Naive B cell (primary cell): ENCODE results near the gene ARHGAP29. TPM values are rescaled to one million over a fixed set of nuclear protein-coding genes. Genes with fewer than 3 reads are reported as not detected.

Source experiments
- ATAC-seq, 2 donors: fragments of 150-1000 bp; cut with Tn5 transposase; 2 replicates each; pipeline ENCODE4 v1.10.0; 2021; ENCODE audit warnings: low read depth in 2 of 2, mild to moderate bottlenecking in 2 of 2, moderate library complexity in 2 of 2
- DNase-seq: peaks from one replicate; pipeline ENCODE4 v3.0.0; 2022
- H3K27ac Mint-ChIP-seq, 6 donors: one replicate each; pipeline ENCODE4 v1.8.0; 2020 to 2022; ENCODE audit warnings: mild to moderate bottlenecking in 6 of 6, mixed read lengths in 6 of 6, moderate library complexity in 5 of 6, inconsistent platforms in 2 of 6
- H3K27me3 Mint-ChIP-seq, 3 donors: one replicate each; pipeline ENCODE4 v1.8.0; 2021 to 2022; ENCODE audit warnings: mixed read lengths in 3 of 3, mild to moderate bottlenecking in 1 of 3
- H3K36me3 Mint-ChIP-seq, 2 donors: one replicate each; pipeline ENCODE4 v1.8.0; 2020 to 2022; ENCODE audit warnings: mixed read lengths in 2 of 2, inconsistent platforms in 1 of 2, mild to moderate bottlenecking in 1 of 2
- H3K4me1 Mint-ChIP-seq, 3 donors: one replicate each; pipeline ENCODE4 v1.8.0; 2020 to 2022; ENCODE audit warnings: mixed read lengths in 3 of 3, inconsistent platforms in 1 of 3, mild to moderate bottlenecking in 1 of 3, moderate library complexity in 1 of 3
- H3K4me3 Mint-ChIP-seq, 8 donors: one replicate each; pipeline ENCODE4 v1.8.0; 2020 to 2022; ENCODE audit warnings: mild to moderate bottlenecking in 8 of 8, mixed read lengths in 8 of 8, moderate library complexity in 8 of 8, inconsistent platforms in 2 of 8
- H3K9me3 Mint-ChIP-seq, 7 donors: one replicate each; pipeline ENCODE4 v1.8.0; 2020 to 2022; ENCODE audit warnings: mixed read lengths in 7 of 7, mild to moderate bottlenecking in 5 of 7, inconsistent platforms in 2 of 7, moderate library complexity in 1 of 7
- polyA plus RNA-seq, 6 donors: library from polyadenylated mRNA; unstranded; fragments of 300-500 nt; fragmentation: Illumina TruSeq; gene quantifications; one replicate each; pipeline ENCODE4 v1.2.3, GENCODE V29; 2021; ENCODE audit warnings: low read depth in 6 of 6

The ARHGAP29 gene, protein sequence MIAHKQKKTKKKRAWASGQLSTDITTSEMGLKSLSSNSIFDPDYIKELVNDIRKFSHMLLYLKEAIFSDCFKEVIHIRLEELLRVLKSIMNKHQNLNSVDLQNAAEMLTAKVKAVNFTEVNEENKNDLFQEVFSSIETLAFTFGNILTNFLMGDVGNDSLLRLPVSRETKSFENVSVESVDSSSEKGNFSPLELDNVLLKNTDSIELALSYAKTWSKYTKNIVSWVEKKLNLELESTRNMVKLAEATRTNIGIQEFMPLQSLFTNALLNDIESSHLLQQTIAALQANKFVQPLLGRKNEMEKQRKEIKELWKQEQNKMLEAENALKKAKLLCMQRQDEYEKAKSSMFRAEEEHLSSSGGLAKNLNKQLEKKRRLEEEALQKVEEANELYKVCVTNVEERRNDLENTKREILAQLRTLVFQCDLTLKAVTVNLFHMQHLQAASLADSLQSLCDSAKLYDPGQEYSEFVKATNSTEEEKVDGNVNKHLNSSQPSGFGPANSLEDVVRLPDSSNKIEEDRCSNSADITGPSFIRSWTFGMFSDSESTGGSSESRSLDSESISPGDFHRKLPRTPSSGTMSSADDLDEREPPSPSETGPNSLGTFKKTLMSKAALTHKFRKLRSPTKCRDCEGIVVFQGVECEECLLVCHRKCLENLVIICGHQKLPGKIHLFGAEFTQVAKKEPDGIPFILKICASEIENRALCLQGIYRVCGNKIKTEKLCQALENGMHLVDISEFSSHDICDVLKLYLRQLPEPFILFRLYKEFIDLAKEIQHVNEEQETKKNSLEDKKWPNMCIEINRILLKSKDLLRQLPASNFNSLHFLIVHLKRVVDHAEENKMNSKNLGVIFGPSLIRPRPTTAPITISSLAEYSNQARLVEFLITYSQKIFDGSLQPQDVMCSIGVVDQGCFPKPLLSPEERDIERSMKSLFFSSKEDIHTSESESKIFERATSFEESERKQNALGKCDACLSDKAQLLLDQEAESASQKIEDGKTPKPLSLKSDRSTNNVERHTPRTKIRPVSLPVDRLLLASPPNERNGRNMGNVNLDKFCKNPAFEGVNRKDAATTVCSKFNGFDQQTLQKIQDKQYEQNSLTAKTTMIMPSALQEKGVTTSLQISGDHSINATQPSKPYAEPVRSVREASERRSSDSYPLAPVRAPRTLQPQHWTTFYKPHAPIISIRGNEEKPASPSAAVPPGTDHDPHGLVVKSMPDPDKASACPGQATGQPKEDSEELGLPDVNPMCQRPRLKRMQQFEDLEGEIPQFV
- not detected for polyA plus RNA-seq

- ATAC-seq (peak; percentile 86 to 91), DNase-seq (peak; percentile 42)
- peaks cover 5 to 33% (median 14%) of the 10 kb centered on the region in 7 donors for H3K9me3 Mint-ChIP-seq
- H3K27me3 Mint-ChIP-seq: peaks cover 71 to 87% (median 74%) of the 10 kb centered on the region in 3 donors
- peaks cover 0 to 24% (median 15%) of the 10 kb centered on the region in 3 donors for H3K4me1 Mint-ChIP-seq
- H3K36me3 Mint-ChIP-seq: peaks cover 5 to 8% of the 10 kb centered on the region in 2 donors
- peak within 1 kb of the TSS; percentile 62 to 90 (median 78) for H3K4me3 Mint-ChIP-seq
- H3K27ac Mint-ChIP-seq: peak within 1 kb of the TSS in 1 of 6 donors; percentile 8
These were observed at the start of gene ARHGAP29 for GRCh38 chr1:94237291-94238226. ARHGAP29 (minus strand) TSS chr1:94237584; CDS start chr1:94231611, 5,973 bp downstream.

DNA sequence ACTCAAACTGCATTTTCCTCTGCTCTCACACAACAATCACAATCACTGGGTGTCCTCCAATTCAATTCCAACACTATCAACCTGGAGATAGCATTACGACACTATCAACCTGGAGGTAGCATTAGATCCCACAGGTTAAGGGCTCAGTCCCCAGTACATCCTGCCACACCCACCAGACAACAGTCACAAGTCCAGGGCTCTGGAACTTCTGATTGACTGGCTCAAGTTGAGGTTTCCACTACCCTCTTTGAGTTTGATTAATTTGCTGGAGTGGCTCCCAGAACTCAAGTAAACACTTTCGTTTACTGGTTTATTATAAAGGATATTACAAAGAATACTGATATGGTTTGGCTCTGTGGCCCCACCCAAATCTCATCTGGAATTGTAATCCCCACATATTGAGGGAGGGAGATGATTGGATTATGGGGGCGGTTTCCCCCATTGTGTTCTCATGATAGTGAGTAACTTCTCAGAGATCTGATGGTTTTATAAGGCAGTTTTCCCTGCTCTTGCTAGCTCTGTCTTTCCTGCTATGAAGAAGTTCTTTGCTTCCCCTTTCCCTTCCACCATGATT is 49.6 kb upstream of the ARHGAP29 start:
- H3K27ac Mint-ChIP-seq: no peak overlapping the region
- H3K9me3 Mint-ChIP-seq: peaks cover 0 to 5% (median 2%) of the 10 kb centered on the region in 7 donors

DNA sequence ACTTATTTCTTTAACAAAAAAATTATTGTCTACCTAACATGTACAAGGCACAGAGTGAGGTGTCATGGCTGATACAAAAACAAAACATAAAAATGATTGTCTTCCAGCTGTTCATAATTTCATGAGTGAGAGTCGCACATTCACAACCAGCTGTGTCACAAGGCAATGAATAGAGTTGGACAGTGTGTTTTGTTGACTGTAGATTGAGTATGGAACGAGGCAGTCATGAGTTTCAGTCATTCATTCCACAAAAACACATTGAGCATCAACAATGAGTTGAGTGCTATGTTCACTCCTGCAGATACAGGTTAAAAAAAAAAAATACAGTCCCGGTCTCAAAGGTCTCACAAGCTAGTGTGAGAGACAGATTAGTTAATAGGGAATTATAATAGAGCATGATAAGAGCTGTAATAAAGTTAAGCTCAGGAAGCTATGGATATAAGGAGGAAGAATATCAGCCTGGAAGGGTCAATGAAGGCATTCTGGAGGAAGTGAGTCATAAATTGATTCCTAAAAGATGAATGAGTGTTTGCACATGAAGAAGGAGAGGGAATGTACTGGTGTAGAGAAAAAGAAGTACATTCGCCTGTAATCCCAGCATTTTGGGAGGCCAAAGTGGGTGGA is 47.8 kb upstream of the ARHGAP29 start:
- peaks cover 13 to 23% (median 15%) of the 10 kb centered on the region in 3 donors for H3K27me3 Mint-ChIP-seq
- ATAC-seq (no peak), DNase-seq (no peak)
- H3K4me1 Mint-ChIP-seq: no peaks in the 10 kb centered on the region
- no peaks in the 10 kb centered on the region for H3K36me3 Mint-ChIP-seq
- peaks cover 0 to 6% (median 2%) of the 10 kb centered on the region in 7 donors for H3K9me3 Mint-ChIP-seq
- no peak overlapping the region for H3K4me3 Mint-ChIP-seq
- H3K27ac Mint-ChIP-seq: peak overlapping the region in 1 of 6 donors; percentile 78

More for the DNA sequence above, 49.6 kb upstream of the ARHGAP29 start:
- no peaks in the 10 kb centered on the region for H3K4me1 Mint-ChIP-seq
- peaks cover 0 to 1% of the 10 kb centered on the region in 2 donors for H3K36me3 Mint-ChIP-seq
- DNase-seq (no peak), ATAC-seq (no peak)
- H3K4me3 Mint-ChIP-seq: no peak overlapping the region
- peaks cover 20 to 32% (median 22%) of the 10 kb centered on the region in 3 donors for H3K27me3 Mint-ChIP-seq

DNA sequence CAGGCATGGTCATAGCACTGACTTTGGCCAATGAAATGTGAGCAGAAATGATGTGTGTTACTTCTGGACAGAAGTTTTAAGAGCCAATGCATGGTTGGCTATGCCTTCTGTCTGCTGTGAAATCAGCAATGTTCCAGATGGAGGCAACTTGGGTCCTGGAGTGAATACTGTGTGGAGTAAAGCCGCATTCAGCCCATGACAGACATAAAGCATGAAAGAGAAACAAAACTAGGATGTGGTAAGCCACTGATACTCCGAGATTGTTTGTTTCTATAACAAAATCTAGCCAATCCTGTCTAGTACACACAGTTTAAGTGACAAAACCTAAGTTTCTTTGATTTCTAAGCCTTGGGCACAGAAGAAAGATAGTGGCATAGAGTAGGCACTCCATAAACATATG is 47.1 kb upstream of the ARHGAP29 start:
- no peak overlapping the region for H3K4me3 Mint-ChIP-seq

GRCh38 chr1:94283462-94283861 is 46.1 kb upstream of the ARHGAP29 start:
- ATAC-seq (no peak), DNase-seq (no peak)
- Mint-ChIP-seq H3K27ac (no peak overlapping the region), H3K36me3 (no peaks in the 10 kb centered on the region), H3K4me3 (no peak overlapping the region), H3K4me1 (no peaks in the 10 kb centered on the region), H3K27me3 (peaks cover 15 to 32% (median 15%) of the 10 kb centered on the region in 3 donors), H3K9me3 (peaks cover 0 to 8% (median 2%) of the 10 kb centered on the region in 7 donors)

More for the DNA sequence above, 47.1 kb upstream of the ARHGAP29 start:
- Mint-ChIP-seq H3K36me3 (no peaks in the 10 kb centered on the region), H3K27me3 (peaks cover 15 to 28% (median 15%) of the 10 kb centered on the region in 3 donors), H3K4me1 (no peaks in the 10 kb centered on the region), H3K27ac (no peak overlapping the region), H3K9me3 (peaks cover 0 to 8% (median 2%) of the 10 kb centered on the region in 7 donors)
- DNase-seq (no peak), ATAC-seq (no peak)

DNA sequence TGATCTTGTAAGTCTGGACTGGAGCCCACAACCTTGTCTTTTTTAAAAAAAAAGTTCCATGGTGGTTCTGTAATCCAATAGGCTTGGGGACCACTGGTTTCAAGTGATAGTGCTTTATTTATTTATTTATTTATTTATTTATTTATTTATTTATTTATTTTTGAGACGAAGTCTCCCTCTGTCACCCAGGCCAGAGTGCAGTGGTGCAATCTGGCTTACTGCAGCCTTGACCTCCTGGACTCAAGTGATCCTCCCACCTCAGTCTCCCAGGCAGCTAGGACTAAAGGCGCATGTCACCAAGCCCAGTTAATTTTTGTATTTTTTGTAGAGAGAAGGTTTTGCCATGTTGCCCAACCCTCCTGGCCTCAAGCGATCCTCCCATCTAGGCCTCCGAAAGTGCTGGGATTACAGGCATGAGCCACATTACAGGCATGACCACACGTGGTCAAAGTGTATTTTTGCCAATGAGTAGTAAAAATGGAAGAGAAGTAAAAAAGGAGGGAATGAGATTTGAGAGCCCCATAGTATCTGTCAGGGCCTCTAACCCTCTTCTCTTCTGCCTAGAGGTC is 44.8 kb upstream of the ARHGAP29 start:
- H3K4me1 Mint-ChIP-seq: no peaks in the 10 kb centered on the region
- no peak overlapping the region for H3K4me3 Mint-ChIP-seq
- no peaks in the 10 kb centered on the region for H3K36me3 Mint-ChIP-seq
- H3K27me3 Mint-ChIP-seq: peaks cover 15 to 32% (median 15%) of the 10 kb centered on the region in 3 donors
- H3K27ac Mint-ChIP-seq: no peak overlapping the region
- no peak for ATAC-seq
- DNase-seq: no peak
- peaks cover 0 to 8% (median 0%) of the 10 kb centered on the region in 7 donors for H3K9me3 Mint-ChIP-seq

GRCh38 chr1:94281361-94282142 is 44.2 kb upstream of the ARHGAP29 start:
- ATAC-seq: no peak
- peaks cover 15 to 32% (median 15%) of the 10 kb centered on the region in 3 donors for H3K27me3 Mint-ChIP-seq

DNA sequence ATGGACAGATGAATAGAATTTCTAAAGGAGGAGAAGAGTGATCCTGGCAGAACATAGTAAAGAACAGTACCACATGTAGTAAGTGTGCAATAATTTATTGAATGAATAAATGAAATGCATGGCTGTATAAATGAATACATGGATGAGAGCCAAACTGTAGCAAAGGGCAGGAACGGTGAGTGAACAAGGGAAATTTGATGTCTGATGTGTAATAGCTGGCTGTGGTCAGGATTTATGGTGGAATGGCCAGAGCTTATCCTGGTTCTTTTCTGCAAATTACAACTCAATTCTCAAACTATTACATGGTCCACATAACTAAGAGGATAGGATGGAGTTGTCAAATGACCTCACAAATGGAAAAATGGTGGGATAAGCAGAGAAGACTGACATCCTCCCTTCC is 43.2 kb upstream of the ARHGAP29 start:
- Mint-ChIP-seq H3K27ac (no peak overlapping the region), H3K4me3 (no peak overlapping the region), H3K9me3 (peaks cover 0 to 8% (median 0%) of the 10 kb centered on the region in 7 donors), H3K4me1 (no peaks in the 10 kb centered on the region), H3K36me3 (no peaks in the 10 kb centered on the region), H3K27me3 (peaks cover 15 to 36% (median 16%) of the 10 kb centered on the region in 3 donors)
- no peak for ATAC-seq
- no peak for DNase-seq

More at GRCh38 chr1:94281361-94282142, 44.2 kb upstream of the ARHGAP29 start:
- Mint-ChIP-seq H3K4me1 (no peaks in the 10 kb centered on the region), H3K9me3 (peaks cover 0 to 8% (median 0%) of the 10 kb centered on the region in 7 donors), H3K4me3 (no peak overlapping the region), H3K27ac (peak overlapping the region in 2 of 6 donors; percentile 45 to 76), H3K36me3 (no peaks in the 10 kb centered on the region)
- DNase-seq: no peak

- no peaks in the 10 kb centered on the region for H3K4me1 Mint-ChIP-seq
- no peak overlapping the region for H3K4me3 Mint-ChIP-seq
- no peak overlapping the region for H3K27ac Mint-ChIP-seq
These were observed 42.1 kb upstream of the ARHGAP29 start for GRCh38 chr1:94279462-94279861.

DNA sequence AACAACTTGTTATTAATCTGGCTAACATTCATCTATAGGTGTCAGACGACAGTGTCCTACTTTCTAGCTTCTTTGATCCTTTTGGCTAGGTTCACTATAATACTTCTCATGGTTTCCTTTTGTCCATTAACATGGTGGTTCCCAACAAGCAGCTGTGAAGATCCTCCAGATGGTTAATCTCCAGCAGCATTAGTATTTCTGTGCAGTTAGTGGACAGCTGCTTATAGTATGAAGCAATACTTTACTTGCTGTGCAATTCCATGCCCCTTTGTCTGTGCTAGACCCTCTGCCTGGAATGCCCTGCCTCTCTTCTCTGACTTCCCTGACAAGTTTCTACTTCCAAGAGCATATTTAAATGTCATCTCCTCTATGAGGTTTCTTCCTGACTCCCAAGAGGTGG is 41.7 kb upstream of the ARHGAP29 start:
- Mint-ChIP-seq H3K27me3 (peaks cover 7 to 36% (median 14%) of the 10 kb centered on the region in 3 donors), H3K4me3 (no peak overlapping the region), H3K9me3 (peaks cover 0 to 8% (median 0%) of the 10 kb centered on the region in 7 donors), H3K4me1 (no peaks in the 10 kb centered on the region), H3K27ac (no peak overlapping the region), H3K36me3 (no peaks in the 10 kb centered on the region)
- ATAC-seq (no peak), DNase-seq (no peak)

More at GRCh38 chr1:94279462-94279861, 42.1 kb upstream of the ARHGAP29 start:
- DNase-seq (no peak), ATAC-seq (no peak)
- Mint-ChIP-seq H3K36me3 (no peaks in the 10 kb centered on the region), H3K27me3 (peaks cover 9 to 36% (median 14%) of the 10 kb centered on the region in 3 donors), H3K9me3 (peaks cover 0 to 8% (median 0%) of the 10 kb centered on the region in 7 donors)
